HepG2 (cell line): ENCODE data around the gene SFMBT1. TPM values are rescaled to one million over a fixed set of nuclear protein-coding genes. Genes with fewer than 3 reads are reported as not detected.

Source experiments
- ARID5B ChIP-seq: IDR thresholded peaks from 2 replicates; pipeline ENCODE4 v1.4.0; 2020; ENCODE audit warnings: mild to moderate bottlenecking, missing genetic modification reagents
- CREM ChIP-seq, 2 experiments: sonication (generic) in 1 of 2; formaldehyde crosslinking in 1 of 2; IDR thresholded peaks; 2 replicates each; pipeline versions ENCODE4 v1.4.0 to v1.6.1; 2016 to 2020; ENCODE audit warnings: antibody characterized with exemption in 1 of 2, mild to moderate bottlenecking in 1 of 2, missing genetic modification reagents in 1 of 2
- DPF2 ChIP-seq: sonication (generic); formaldehyde crosslinking; IDR thresholded peaks from 2 replicates; pipeline ENCODE4 v1.4.0; 2020; ENCODE audit warnings: mild to moderate bottlenecking, low read depth, missing genetic modification reagents, borderline replicate concordance
- EED ChIP-seq: sonication (generic); formaldehyde crosslinking; IDR thresholded peaks from 2 replicates; pipeline ENCODE4 v1.5.0; 2020; ENCODE audit warnings: mild to moderate bottlenecking, missing genetic modification reagents
- FIP1L1 ChIP-seq: fragments of 200-400 bp; formaldehyde crosslinking; IDR thresholded peaks from 2 replicates; pipeline ENCODE4 v1.6.1; 2018; ENCODE audit warnings: low read depth, mild to moderate bottlenecking, low read length, moderate library complexity, borderline replicate concordance; ENCODE audit not compliant: insufficient read depth
- HNF4A ChIP-seq: sonication (generic); formaldehyde crosslinking; IDR thresholded peaks from 2 replicates; pipeline ENCODE4 v1.4.0; 2020; ENCODE audit warnings: missing genetic modification reagents
- KDM4B ChIP-seq: sonication (generic); formaldehyde crosslinking; IDR thresholded peaks from 2 replicates; pipeline ENCODE4 v1.4.0; 2020; ENCODE audit warnings: missing genetic modification reagents
- NCOR1 ChIP-seq: fragments of 200-600 bp; sonication (generic); IDR thresholded peaks from 2 replicates; pipeline ENCODE4 v1.7.0; 2017; ENCODE audit warnings: antibody characterized with exemption, low read length, borderline replicate concordance
- NR3C1 ChIP-seq: sonication (generic); formaldehyde crosslinking; IDR thresholded peaks from 2 replicates; pipeline ENCODE4 v1.4.0; 2020; ENCODE audit warnings: missing genetic modification reagents
- SAP130 ChIP-seq: IDR thresholded peaks from 2 replicates; pipeline ENCODE4 v1.6.1; 2016; ENCODE audit warnings: low read depth
- SOX13 ChIP-seq, 3 experiments: fragments of 450-650 bp in 1 of 3; sonication (generic) in 1 of 3; formaldehyde crosslinking in 1 of 3; IDR thresholded peaks in 2 of 3; conservative IDR thresholded peaks in 1 of 3; 2 replicates each; pipeline versions ENCODE4 v1.5.0 to v1.6.1; 2016 to 2020; ENCODE audit warnings: antibody characterized with exemption in 1 of 3, mild to moderate bottlenecking in 1 of 3, missing compliant biosample characterization in 1 of 3, missing genetic modification reagents in 1 of 3, moderate library complexity in 1 of 3
- SUZ12 ChIP-seq: fragments of 150-350 bp; IDR thresholded peaks from 2 replicates; pipeline ENCODE4 v1.6.1; 2014; ENCODE audit warnings: low read depth, low read length
- TAF15 ChIP-seq: fragments of 200-400 bp; formaldehyde crosslinking; IDR thresholded peaks from one replicate; pipeline ENCODE4 v1.6.1; 2018; ENCODE audit warnings: mild to moderate bottlenecking, low read depth, low read length; ENCODE audit not compliant: poor library complexity, severe bottlenecking
- TBX2 ChIP-seq: sonication (generic); formaldehyde crosslinking; IDR thresholded peaks from 2 replicates; pipeline ENCODE4 v1.5.0; 2020; ENCODE audit warnings: missing genetic modification reagents, mild to moderate bottlenecking, borderline replicate concordance
- TGIF2 ChIP-seq: IDR thresholded peaks from 2 replicates; pipeline ENCODE4 v1.6.1; 2016; ENCODE audit warnings: control low read depth, missing compliant biosample characterization
- ZNF296 ChIP-seq: sonication (generic); formaldehyde crosslinking; conservative IDR thresholded peaks from 2 replicates; pipeline ENCODE4 v1.5.0; 2020; ENCODE audit warnings: mild to moderate bottlenecking, missing genetic modification reagents
- ZNF496 ChIP-seq: sonication (generic); formaldehyde crosslinking; IDR thresholded peaks from 2 replicates; pipeline ENCODE4 v1.8.1; 2023; ENCODE audit warnings: mild to moderate bottlenecking, moderate library complexity, missing genetic modification reagents; ENCODE audit not compliant: insufficient replicate concordance
- ZNF687 ChIP-seq: sonication (generic); formaldehyde crosslinking; IDR thresholded peaks from 2 replicates; pipeline ENCODE4 v1.5.1; 2020; ENCODE audit warnings: mild to moderate bottlenecking, missing genetic modification reagents, moderate library complexity
- ZSCAN21 ChIP-seq: sonication (generic); formaldehyde crosslinking; IDR thresholded peaks from 2 replicates; pipeline ENCODE4 v1.8.0; 2022; ENCODE audit warnings: mild to moderate bottlenecking, missing genetic modification reagents, moderate library complexity, borderline replicate concordance
- polyA plus RNA-seq, 8 experiments: library from polyadenylated mRNA; depleted of rRNA in 3 of 8; stranded (reverse) in 7 of 8; unstranded in 1 of 8; fragments of >200 nt; fragmentation: Illumina TruSeq in 4 of 8; extraction: Trizol in 4 of 8; gene quantifications; 2 replicates each; pipeline versions ENCODE4 v1.2.1 to v1.2.3, GENCODE V29; 2011 to 2016; ENCODE audit warnings: low read depth in 4 of 8, missing spikeins in 1 of 8, mixed read lengths in 1 of 8; ENCODE audit not compliant: insufficient read depth in 1 of 8
- total RNA-seq, 5 experiments: library from RNA; depleted of rRNA; stranded (reverse); fragments of >200 nt; fragmentation: Illumina TruSeq; extraction: Trizol; gene quantifications; 2 replicates each; pipeline ENCODE4 v1.2.3, GENCODE V29; 2016; ENCODE audit warnings: low read depth in 1 of 5
- TF ChIP-seq, protein P1 (sequence below): sonication (generic); formaldehyde crosslinking; IDR thresholded peaks from 2 replicates; pipeline ENCODE4 v1.5.0; 2020; ENCODE audit warnings: mild to moderate bottlenecking, low read depth, missing genetic modification reagents, borderline replicate concordance

SFMBT1 gene
- total and polyA plus RNA-seq, 2 of the 13 experiments (the other 11 are each of a cell fraction or from before 2014, with no cell fraction given) = 3.8 to 12.8 TPM

GRCh38 chr3:53084310-53085001, 38.6 kb upstream of the SFMBT1 start (continued):
- peak; percentile 56 for TF ChIP-seq ZNF687
- TF ChIP-seq TAF15 = no peak
- no peak for TF ChIP-seq NCOR1
- no peak for TF ChIP-seq ZNF296 (CRISPR knock-in tag)
- TF ChIP-seq NR3C1 = no peak
- no peak for TF ChIP-seq ZNF496 (CRISPR knock-in tag)
- peak; percentile 21; the same call in 1 of the 2 replicates for TF ChIP-seq HNF4A (CRISPR knock-in tag)
- peak; percentile 20 for TF ChIP-seq SAP130 (CRISPR knock-in tag)
- TF ChIP-seq EED (CRISPR knock-in tag) = 0 out of 2 replicates have a peak, but pooled peaks have one; percentile 45
- peak; percentile 50; the same call in 1 of the 2 replicates for TF ChIP-seq TBX2 (CRISPR knock-in tag)
- no peak for TF ChIP-seq ZSCAN21 (CRISPR knock-in tag)
- no peak for TF ChIP-seq CREM (IDR thresholded peaks at IDR 0.05)
- no peak for TF ChIP-seq CREM (CRISPR knock-in tag; IDR thresholded peaks at IDR 0.05)
- 0 out of 2 replicates have a peak, but pooled peaks have one; percentile 19 for TF ChIP-seq ARID5B (CRISPR knock-in tag)
- TF ChIP-seq DPF2 (CRISPR knock-in tag) = 0 out of 2 replicates have a peak, but pooled peaks have one; percentile 21
- TF ChIP-seq SOX13 (IDR thresholded peaks at IDR 0.05) = no peak
- peak in 1 of 2 experiments; percentile 25; a peak in 1 of 4 replicates for TF ChIP-seq SOX13 (CRISPR knock-in tag; conservative IDR thresholded peaks at IDR 0.05 in 1 of 2, IDR thresholded peaks at IDR 0.05 in 1 of 2)
- TF ChIP-seq, protein P1, sequence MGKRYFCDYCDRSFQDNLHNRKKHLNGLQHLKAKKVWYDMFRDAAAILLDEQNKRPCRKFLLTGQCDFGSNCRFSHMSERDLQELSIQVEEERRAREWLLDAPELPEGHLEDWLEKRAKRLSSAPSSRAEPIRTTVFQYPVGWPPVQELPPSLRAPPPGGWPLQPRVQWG (CRISPR knock-in tag) = 0 out of 2 replicates have a peak, but pooled peaks have one; percentile 38
- TF ChIP-seq FIP1L1 = no peak
- TF ChIP-seq KDM4B (CRISPR knock-in tag) = no peak
- TF ChIP-seq SUZ12 = no peak
- no peak for TF ChIP-seq TGIF2 (CRISPR knock-in tag)
